IMR-90 (cell line): ENCODE data around the gene CCNA2. TPM values are rescaled to one million over a fixed set of nuclear protein-coding genes. Genes with fewer than 3 reads are reported as not detected.

ENCODE experiments used
- ATAC-seq: fragments of 200-7000 bp; cut with Tn5 transposase; 2 replicates; pipeline ENCODE4 v1.9.1; 2020; ENCODE audit warnings: low read depth, mild to moderate bottlenecking, moderate library complexity
- BruUV-seq: library from RNA; stranded (reverse); fragments of 400-500 nt; replicated peaks from 2 replicates; lab custom pipeline; 2021; lab: Mats Ljungman, UMichigan
- CTCF ChIA-PET: fragments of 300-600 bp; formaldehyde crosslinking; extraction: SDS; loops from one replicate; lab custom pipeline; 2021; ENCODE audit warnings: antibody characterized with exemption; lab: Yijun Ruan, JAX
- POLR2A ChIA-PET: fragments of 300-600 bp; sonication (Branson Sonifier 250); formaldehyde crosslinking; loops from one replicate; lab custom pipeline; 2022; ENCODE audit warnings: antibody characterized with exemption; ENCODE audit not compliant: unreplicated experiment; lab: Charles Lee
- DNase-seq: peaks from one replicate; pipeline ENCODE4 v3.0.0; 2013
- H2AFZ ChIP-seq: replicated peaks from 2 replicates; pipeline ENCODE3; 2013; ENCODE audit warnings: low read length, mild to moderate bottlenecking; ENCODE audit not compliant: poor library complexity
- H2AK5ac ChIP-seq: 2 replicates; pipeline ENCODE4 v1.6.1; 2013; ENCODE audit warnings: low read depth, low read length, inconsistent platforms
- H2AK9ac ChIP-seq: replicated peaks from 2 replicates; pipeline ENCODE3; 2013; ENCODE audit warnings: mild to moderate bottlenecking, low read depth, low read length, moderate library complexity; ENCODE audit not compliant: poor library complexity
- H2BK120ac ChIP-seq: 2 replicates; pipeline ENCODE4 v1.6.1; 2013; ENCODE audit warnings: low read depth, low read length, inconsistent platforms
- H2BK15ac ChIP-seq: 3 replicates; pipeline ENCODE4 v1.6.1; 2013; ENCODE audit warnings: low read depth, low read length, inconsistent platforms
- H2BK20ac ChIP-seq: 2 replicates; pipeline ENCODE4 v1.6.1; 2013; ENCODE audit warnings: low read depth, mild to moderate bottlenecking, inconsistent platforms, low read length, moderate library complexity
- H2BK5ac ChIP-seq: 2 replicates; pipeline ENCODE4 v1.6.1; 2013; ENCODE audit warnings: mild to moderate bottlenecking, low read depth, low read length, inconsistent platforms; ENCODE audit not compliant: poor library complexity, severe bottlenecking
- H3K14ac ChIP-seq: replicated peaks from 2 replicates; pipeline ENCODE4 v1.6.1; 2013; ENCODE audit warnings: low read depth, low read length, inconsistent platforms
- H3K18ac ChIP-seq: 2 replicates; pipeline ENCODE4 v1.6.1; 2013; ENCODE audit warnings: low read depth, low read length, control low read depth
- H3K23ac ChIP-seq: 2 replicates; pipeline ENCODE4 v1.6.1; 2013; ENCODE audit warnings: low read depth, low read length, inconsistent platforms
- H3K27ac ChIP-seq: 2 replicates; pipeline ENCODE4 v1.5.1; 2013; ENCODE audit warnings: mild to moderate bottlenecking, control low read depth, low read length; ENCODE audit not compliant: insufficient read depth
- H3K27me3 ChIP-seq: 2 replicates; pipeline ENCODE4 v1.6.1; 2013; ENCODE audit warnings: low read length; ENCODE audit not compliant: control insufficient read depth, insufficient read depth
- H3K36me3 ChIP-seq: 2 replicates; pipeline ENCODE4 v1.6.1; 2013; ENCODE audit warnings: low read length, mixed read lengths; ENCODE audit not compliant: control insufficient read depth, insufficient read depth
- H3K4ac ChIP-seq: 2 replicates; pipeline ENCODE4 v1.6.1; 2013; ENCODE audit warnings: low read depth, low read length, inconsistent platforms
- H3K4me1 ChIP-seq: 2 replicates; pipeline ENCODE4 v1.6.1; 2013; ENCODE audit warnings: low read length, mixed read lengths; ENCODE audit not compliant: control insufficient read depth, insufficient read depth
- H3K4me2 ChIP-seq: 2 replicates; pipeline ENCODE4 v1.6.1; 2013; ENCODE audit warnings: low read depth, mild to moderate bottlenecking, control low read depth, low read length, moderate library complexity
- H3K4me3 ChIP-seq: 2 replicates; pipeline ENCODE4 v1.5.1; 2013; ENCODE audit warnings: low read depth, mild to moderate bottlenecking, control low read depth, low read length, moderate library complexity; ENCODE audit not compliant: insufficient read depth
- H3K56ac ChIP-seq: 2 replicates; pipeline ENCODE4 v1.6.1; 2013; ENCODE audit warnings: low read length, inconsistent platforms; ENCODE audit not compliant: insufficient read depth; ENCODE audit errors: extremely low read depth
- H3K79me1 ChIP-seq, 2 experiments: 2 replicates each; pipeline ENCODE4 v1.6.1; 2013; ENCODE audit warnings: low read length in 2 of 2, inconsistent platforms in 1 of 2, low read depth in 1 of 2
- H3K9ac ChIP-seq: 2 replicates; pipeline ENCODE4 v1.6.1; 2013; ENCODE audit warnings: low read depth, low read length, control low read depth
- H3K9me1 ChIP-seq: 2 replicates; pipeline ENCODE4 v1.6.1; 2013; ENCODE audit warnings: low read length, inconsistent platforms; ENCODE audit not compliant: insufficient read depth
- H3K9me3 ChIP-seq: 2 replicates; pipeline ENCODE4 v1.6.1; 2013; ENCODE audit warnings: low read length; ENCODE audit not compliant: control insufficient read depth, insufficient read depth
- H4K20me1 ChIP-seq: 2 replicates; pipeline ENCODE4 v1.6.1; 2013; ENCODE audit warnings: low read length, inconsistent platforms; ENCODE audit not compliant: insufficient read depth
- H4K5ac ChIP-seq: 2 replicates; pipeline ENCODE4 v1.6.1; 2013; ENCODE audit warnings: mild to moderate bottlenecking, low read depth, low read length, control low read depth
- H4K8ac ChIP-seq, 2 experiments: 2 replicates each; pipeline ENCODE4 v1.6.1; 2013; ENCODE audit warnings: low read depth in 2 of 2, low read length in 2 of 2, control low read depth in 1 of 2, inconsistent platforms in 1 of 2
- H4K91ac ChIP-seq: 2 replicates; pipeline ENCODE4 v1.6.1; 2013; ENCODE audit warnings: low read depth, low read length, inconsistent platforms; ENCODE audit not compliant: insufficient read depth
- BHLHE40 ChIP-seq: fragments of 150-350 bp; IDR thresholded peaks from 2 replicates; pipeline ENCODE4 v1.6.1; 2016; ENCODE audit warnings: mild to moderate bottlenecking, low read depth, low read length
- CEBPB ChIP-seq: IDR thresholded peaks from 2 replicates; pipeline ENCODE4 v1.6.1; 2012; ENCODE audit warnings: low read depth, low read length, improper control_type of control experiment
- CHD1 ChIP-seq: IDR thresholded peaks from 2 replicates; pipeline ENCODE4 v1.6.1; 2012; ENCODE audit warnings: low read depth, low read length, improper control_type of control experiment
- CTCF ChIP-seq: conservative IDR thresholded peaks from 2 replicates; pipeline ENCODE4 v1.5.1; 2012; ENCODE audit warnings: mild to moderate bottlenecking, low read depth, low read length, improper control_type of control experiment
- ELK1 ChIP-seq: fragments of 150-350 bp; IDR thresholded peaks from 2 replicates; pipeline ENCODE4 v1.6.1; 2016; ENCODE audit warnings: low read depth, mild to moderate bottlenecking, low read length, moderate library complexity, borderline replicate concordance
- FOS ChIP-seq: fragments of 150-350 bp; IDR thresholded peaks from 2 replicates; pipeline ENCODE4 v1.6.1; 2016; ENCODE audit warnings: low read depth, low read length
- MAZ ChIP-seq: IDR thresholded peaks from 2 replicates; pipeline ENCODE4 v1.6.1; 2012; ENCODE audit warnings: low read depth, mild to moderate bottlenecking, low read length, improper control_type of control experiment, moderate library complexity, borderline replicate concordance
- POLR2A ChIP-seq: IDR thresholded peaks from 2 replicates; pipeline ENCODE4 v1.6.1; 2012; ENCODE audit warnings: mild to moderate bottlenecking, low read depth, low read length
- RAD21 ChIP-seq: IDR thresholded peaks from 2 replicates; pipeline ENCODE4 v1.6.1; 2012; ENCODE audit warnings: low read length, improper control_type of control experiment
- RFX5 ChIP-seq: IDR thresholded peaks from 2 replicates; pipeline ENCODE4 v1.8.0; 2012; ENCODE audit warnings: low read depth, mild to moderate bottlenecking, low read length, moderate library complexity
- SMC3 ChIP-seq: fragments of 150-350 bp; IDR thresholded peaks from 2 replicates; pipeline ENCODE4 v1.6.1; 2016; ENCODE audit warnings: low read depth, mild to moderate bottlenecking, antibody characterized with exemption, low read length, moderate library complexity
- WGBS, 2 experiments: methylation state at CpG; one replicate each; pipeline versions ENCODE4 v1.1.5 to v1.1.7; 2013; ENCODE audit warnings: missing lambda C conversion rate in 2 of 2; ENCODE audit not compliant: insufficient read length in 1 of 2; ENCODE audit errors: extremely low coverage in 2 of 2; 5-methylcytosine and 5-hydroxymethylcytosine counted together
- dilution Hi-C: fragments of 300-500 bp; cut with HindIII; formaldehyde crosslinking; loops from one replicate; pipeline ENCODE4 v1.14.3; 2018; ENCODE audit warnings: low sequenced_read_pairs; ENCODE audit not compliant: unreplicated experiment
- in situ Hi-C: fragments of 300-500 bp; cut with MboI; formaldehyde crosslinking; loops from 3 replicates; pipeline ENCODE4 v1.14.3; 2019; ENCODE audit warnings: low sequenced_read_pairs, inconsistent platforms, mixed read lengths
- intact Hi-C: fragments of 100-400 bp; cut with micrococcal nuclease; formaldehyde crosslinking; loops from 2 replicates; pipeline ENCODE4 v1.10.0; 2022
- polyA plus RNA-seq, 3 experiments: library from polyadenylated mRNA; depleted of rRNA; stranded (reverse); fragments of >200 nt; gene quantifications; 2 replicates each; pipeline ENCODE4 v1.2.3, GENCODE V29; 2012; ENCODE audit warnings: low replicate concordance in 1 of 3
- total RNA-seq: library from RNA; depleted of rRNA; stranded (reverse); fragments of >200 nt; gene quantifications from 2 replicates; pipeline ENCODE4 v1.2.3, GENCODE V29; 2012

The CCNA2 gene
- total and polyA plus RNA-seq, 2 of the 4 experiments (the other 2 are of a cell fraction): 22.8 to 54.3 TPM

GRCh38 chr4:121792966-121793365, 30.7 kb downstream of the CCNA2 start (continued):
- TF ChIP-seq RAD21: no peak

- WGBS, 2 experiments: no CpG with 5 or more reads among the region's 5 CpGs
- Histone ChIP-seq H3K9me1 (peaks cover 8% of the 10 kb centered on the region; the same call in 1 of the 2 replicates), H4K5ac (peak overlapping the region; percentile 5; the same call in 1 of the 2 replicates), H3K4me2 (peak overlapping the region; percentile 69; the same call in 1 of the 2 replicates), H3K9ac (no peak overlapping the region; the same call in 1 of the 2 replicates), H3K27ac (no peak overlapping the region), H4K20me1 (no peaks in the 10 kb centered on the region), H3K18ac (peak overlapping the region; percentile 97; the same call in 1 of the 2 replicates), H2BK20ac (peak overlapping the region; percentile 73; the same call in 1 of the 2 replicates), H3K4me1 (peaks cover 28% of the 10 kb centered on the region), H2BK15ac (no peak overlapping the region), H3K4me3 (no peak overlapping the region), H3K14ac (0 out of 2 replicates have a peak overlapping the region, but pooled peaks have one; percentile 0), H3K56ac (no peak overlapping the region), H3K79me1 (peaks cover 0 to 14% of the 10 kb centered on the region in 2 experiments; a peak in 1 of 4 replicates), H4K91ac (peak overlapping the region; percentile 71), H3K23ac (no peak overlapping the region; the same call in 1 of the 2 replicates), H2AK5ac (no peak overlapping the region; the same call in 1 of the 2 replicates), H2BK120ac (peak overlapping the region; percentile 87), H3K9me3 (no peaks in the 10 kb centered on the region), H3K27me3 (no peaks in the 10 kb centered on the region), H2AFZ (no peak overlapping the region), H4K8ac (peak overlapping the region; percentile 42 to 51; a peak in 3 of 4 replicates), H3K4ac (peak overlapping the region; percentile 21), H2AK9ac (no peak overlapping the region), H3K36me3 (no peaks in the 10 kb centered on the region), H2BK5ac (peak overlapping the region; percentile 98)
- DNase-seq (peak; percentile 88), ATAC-seq (peak; percentile 47)
- in situ Hi-C loops: no loop called here
- POLR2A ChIA-PET: no interaction called here
- dilution Hi-C loops: no loop called here
- TF ChIP-seq MAZ: no peak
- peak; percentile 98 for TF ChIP-seq BHLHE40
- no peak for TF ChIP-seq CTCF
- no peak for TF ChIP-seq RFX5
- TF ChIP-seq CHD1: no peak
- TF ChIP-seq CEBPB: peak; percentile 82
- no peak for TF ChIP-seq ELK1
- no peak for TF ChIP-seq POLR2A
- TF ChIP-seq FOS: 0 out of 2 replicates have a peak, but pooled peaks have one; percentile 17
- TF ChIP-seq RAD21: no peak
- TF ChIP-seq SMC3: no peak
- CTCF ChIA-PET: no interaction called here
- BruUV-seq: no TSS peak
- intact Hi-C loops: no loop called here
Measured at GRCh38 chr4:121791481-121791880, 32.2 kb downstream of the CCNA2 start.
